ENCODE data around the gene VPS11.
"Not testable (repeated sequence)": the region's sequence is repeated elsewhere in the genome, so short reads cannot be mapped to it uniquely, and the experiment has no call there.

VPS11 gene

DNA sequence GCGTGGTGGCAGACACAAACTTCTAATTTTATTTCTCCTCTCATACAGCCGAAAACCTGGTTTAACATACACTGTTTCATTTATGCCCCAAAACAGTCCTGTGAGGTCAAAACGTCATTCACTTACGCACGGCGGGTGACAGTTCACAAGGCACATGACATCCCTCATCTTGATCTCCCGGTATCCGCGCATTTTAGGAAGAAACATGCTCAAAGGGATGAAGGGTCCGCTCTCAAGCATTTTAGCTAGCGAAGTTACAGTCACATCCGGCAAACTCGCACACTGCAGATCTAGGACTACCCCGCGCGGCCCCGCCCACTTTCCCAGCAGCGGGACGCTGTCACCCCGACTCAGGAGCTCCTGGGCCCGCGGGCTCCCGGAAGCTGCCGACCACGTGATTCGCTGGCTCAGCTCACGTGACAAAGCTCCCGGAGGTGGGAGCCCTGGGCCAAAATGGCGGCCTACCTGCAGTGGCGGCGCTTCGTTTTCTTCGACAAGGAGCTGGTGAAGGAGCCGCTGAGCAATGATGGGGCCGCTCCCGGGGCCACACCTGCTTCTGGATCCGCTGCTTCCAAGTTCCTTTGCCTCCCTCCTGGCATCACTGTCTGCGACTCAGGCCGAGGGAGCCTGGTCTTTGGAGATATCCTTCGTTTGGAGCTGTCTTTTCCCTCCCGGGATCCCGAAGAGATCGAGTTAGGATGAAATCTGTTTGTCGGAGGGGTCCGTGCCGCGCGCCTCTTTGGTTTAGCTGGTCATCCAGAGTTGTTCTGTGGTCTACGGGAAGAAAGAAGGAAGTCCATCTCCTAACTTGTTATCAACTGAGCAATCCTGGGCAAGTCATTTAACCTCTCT is at the start of gene VPS11:
VPS11 (plus strand) TSS at position 448 of the 852 bp plus-strand sequence; CDS start at position 454, 6 bp downstream.
- peak; percentile 95 for DNase-seq

DNA sequence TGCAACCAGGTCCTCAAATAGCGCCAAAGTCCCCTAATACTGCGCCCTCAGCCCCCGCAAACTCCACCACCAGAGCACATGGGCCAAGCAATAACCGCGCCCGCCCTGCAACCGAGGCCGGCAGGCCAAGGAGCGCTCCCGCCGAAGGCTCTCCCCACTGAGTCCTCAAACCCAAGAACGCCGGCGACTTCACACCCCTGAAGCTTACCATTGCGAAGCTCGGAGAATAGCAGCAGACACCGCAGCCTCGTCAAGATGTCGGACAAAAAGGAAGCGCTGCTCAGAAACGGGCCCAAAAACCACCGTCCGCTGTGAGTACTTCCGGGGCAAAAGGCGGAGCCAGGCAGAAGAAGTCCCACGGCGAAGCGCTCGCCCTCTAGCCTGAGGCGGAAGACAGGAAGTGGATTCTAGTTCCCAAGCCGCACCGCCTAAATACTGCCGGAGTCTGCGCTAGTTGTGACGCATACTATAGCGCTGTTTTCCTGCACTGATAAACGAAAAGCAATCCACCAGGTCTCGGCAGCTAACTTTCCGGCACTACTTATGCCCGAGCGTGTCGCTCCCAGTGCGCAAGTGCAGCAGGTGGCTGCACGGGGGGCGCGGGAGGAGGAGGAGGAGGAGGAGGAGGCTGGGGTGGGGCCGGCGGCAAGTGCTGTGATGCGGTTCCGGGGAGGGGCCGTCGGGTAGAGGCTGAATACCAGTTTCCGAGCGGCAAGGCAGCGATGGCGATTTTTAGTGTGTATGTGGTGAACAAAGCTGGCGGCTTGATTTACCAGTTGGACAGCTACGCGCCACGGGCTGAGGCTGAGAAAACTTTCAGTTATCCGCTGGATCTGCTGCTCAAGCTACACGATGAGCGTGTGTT is 49.3 kb upstream of the VPS11 start, which contains the start of the genes RPS25 and TRAPPC4:
RPS25 (minus strand) TSS at position 270 of the 865 bp plus-strand sequence; CDS start at position 211, 59 bp downstream.
TRAPPC4 (plus strand) TSS at position 693 of the 865 bp plus-strand sequence; CDS start at position 723, 30 bp downstream.
- peak; percentile 95 for DNase-seq

DNA sequence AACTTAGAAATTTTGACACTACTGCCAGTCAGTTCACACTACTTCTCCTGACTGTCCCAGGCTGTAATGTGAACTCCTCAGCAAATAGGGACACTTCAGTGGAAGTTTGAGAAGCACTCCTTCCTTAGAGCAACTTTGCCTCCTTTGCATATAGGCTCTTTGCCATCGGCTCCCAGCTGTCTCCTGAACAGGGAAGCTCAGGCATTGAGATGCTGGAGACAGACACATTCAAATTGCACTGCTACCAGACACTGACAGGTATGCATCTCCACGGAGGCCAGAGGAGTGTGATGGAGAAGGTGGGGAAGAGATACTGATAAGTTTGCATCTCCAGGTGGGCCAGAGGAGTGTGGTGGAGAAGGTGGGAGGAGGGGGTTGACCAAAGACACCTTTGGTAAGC is 47.6 kb upstream of the VPS11 start:
- DNase-seq = no peak

DNA sequence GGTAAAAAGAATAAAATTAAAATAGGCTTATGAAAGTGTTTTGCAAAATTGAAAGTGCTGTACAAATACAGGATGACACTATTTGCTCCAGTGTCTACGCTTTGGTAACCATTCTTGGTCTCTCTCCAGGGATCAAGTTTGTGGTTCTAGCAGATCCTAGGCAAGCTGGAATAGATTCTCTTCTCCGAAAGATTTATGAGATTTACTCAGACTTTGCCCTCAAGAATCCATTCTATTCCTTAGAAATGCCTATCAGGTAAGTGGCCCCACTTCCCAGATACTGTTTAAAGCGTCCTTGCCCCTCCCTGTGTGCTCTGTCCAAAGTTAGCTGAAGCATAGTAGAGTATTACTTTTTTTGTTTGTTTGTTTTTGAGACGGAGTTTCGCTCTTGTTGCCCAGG is 46.0 kb upstream of the VPS11 start:
- no peak for DNase-seq

DNA sequence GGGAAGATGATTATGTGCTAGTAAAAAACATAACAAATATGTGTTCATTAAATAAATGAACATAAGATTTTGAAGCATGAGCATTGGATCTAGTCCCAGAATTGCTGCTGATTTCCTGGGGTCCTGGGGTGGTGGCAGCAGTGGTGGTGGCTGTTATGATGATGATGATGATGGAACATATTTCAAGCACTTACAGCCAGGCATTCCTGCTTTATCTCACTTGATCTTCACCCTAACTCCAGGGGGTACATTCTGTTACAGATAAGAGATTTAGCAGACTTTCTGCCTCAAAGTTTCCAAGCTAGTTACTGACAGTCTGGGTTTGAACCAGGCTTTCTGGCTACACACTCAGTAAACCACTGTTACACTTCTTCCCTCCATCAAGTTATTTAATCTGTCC is 43.9 kb upstream of the VPS11 start:
- DNase-seq = no peak

DNA sequence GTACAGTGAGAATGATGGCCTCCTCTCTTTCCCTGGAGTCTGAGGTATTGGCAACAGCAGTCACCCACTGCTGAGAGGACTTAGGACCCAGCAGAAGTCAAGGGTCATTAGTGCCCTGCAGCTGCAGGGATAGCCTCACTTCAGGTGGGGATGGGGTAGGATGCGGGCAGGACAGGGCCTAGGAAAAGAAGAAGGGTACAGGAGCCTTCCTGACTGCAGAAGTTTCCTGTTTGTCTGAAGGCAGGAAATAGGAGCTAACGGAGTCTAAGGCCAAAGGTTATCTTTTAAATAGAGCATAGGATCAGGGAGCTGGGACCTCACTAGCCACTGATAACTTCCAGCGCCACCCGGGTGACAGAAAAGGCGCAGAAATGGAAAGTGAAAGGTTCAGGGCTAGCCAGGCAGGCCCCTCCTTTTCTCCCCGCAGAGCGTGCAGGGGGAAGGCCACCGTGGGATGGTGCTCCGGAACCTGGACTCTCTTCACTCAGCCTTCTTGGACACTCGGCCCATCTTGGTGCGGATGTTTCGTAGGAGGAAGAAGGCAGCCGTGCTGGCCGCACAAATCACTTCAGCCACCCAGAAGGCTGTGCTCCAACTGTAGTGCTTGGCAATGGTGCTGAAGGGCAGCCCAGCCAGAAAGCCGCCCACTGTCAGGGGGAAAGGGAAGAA is 43.1 kb upstream of the VPS11 start:
- no peak for DNase-seq

DNA sequence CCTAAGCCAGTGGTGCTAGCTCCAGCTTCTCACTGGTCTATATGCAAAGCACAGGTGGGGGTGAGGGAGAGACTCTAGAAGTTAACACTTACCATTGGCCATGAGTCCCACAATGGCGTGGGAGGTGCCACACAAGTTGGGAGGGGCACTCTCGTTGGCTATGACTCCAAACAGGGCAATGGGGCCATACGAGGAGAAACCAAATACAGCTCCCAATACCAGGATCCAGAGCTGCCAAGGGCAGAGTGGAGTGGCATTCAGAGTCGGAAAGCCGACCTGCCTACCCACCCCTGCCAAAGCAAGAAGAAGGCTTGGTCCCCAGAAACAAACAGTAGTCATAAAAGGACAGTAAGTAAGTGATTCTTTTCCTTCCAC is 42.5 kb upstream of the VPS11 start:
- DNase-seq = no peak

DNA sequence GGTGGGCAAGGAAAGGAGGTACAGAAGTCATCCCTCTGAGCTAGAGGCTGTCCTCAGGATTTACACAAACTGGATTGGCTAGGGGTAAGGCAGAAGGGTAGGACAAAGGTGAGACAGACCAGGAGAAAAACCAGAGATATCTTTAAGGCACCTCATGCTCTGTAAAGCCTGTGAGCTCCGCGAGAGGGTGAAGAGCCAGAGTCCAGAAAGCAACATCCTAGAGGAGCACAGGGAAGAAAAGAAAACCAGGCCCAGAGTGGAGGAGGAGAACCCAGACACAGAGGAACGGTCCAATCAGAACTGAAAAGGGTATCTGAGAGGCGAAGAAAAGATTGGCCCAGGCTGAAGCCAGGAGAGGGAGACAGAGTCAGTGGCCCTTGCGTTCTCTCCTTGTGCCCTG is 42.1 kb upstream of the VPS11 start:
- no peak for DNase-seq

DNA sequence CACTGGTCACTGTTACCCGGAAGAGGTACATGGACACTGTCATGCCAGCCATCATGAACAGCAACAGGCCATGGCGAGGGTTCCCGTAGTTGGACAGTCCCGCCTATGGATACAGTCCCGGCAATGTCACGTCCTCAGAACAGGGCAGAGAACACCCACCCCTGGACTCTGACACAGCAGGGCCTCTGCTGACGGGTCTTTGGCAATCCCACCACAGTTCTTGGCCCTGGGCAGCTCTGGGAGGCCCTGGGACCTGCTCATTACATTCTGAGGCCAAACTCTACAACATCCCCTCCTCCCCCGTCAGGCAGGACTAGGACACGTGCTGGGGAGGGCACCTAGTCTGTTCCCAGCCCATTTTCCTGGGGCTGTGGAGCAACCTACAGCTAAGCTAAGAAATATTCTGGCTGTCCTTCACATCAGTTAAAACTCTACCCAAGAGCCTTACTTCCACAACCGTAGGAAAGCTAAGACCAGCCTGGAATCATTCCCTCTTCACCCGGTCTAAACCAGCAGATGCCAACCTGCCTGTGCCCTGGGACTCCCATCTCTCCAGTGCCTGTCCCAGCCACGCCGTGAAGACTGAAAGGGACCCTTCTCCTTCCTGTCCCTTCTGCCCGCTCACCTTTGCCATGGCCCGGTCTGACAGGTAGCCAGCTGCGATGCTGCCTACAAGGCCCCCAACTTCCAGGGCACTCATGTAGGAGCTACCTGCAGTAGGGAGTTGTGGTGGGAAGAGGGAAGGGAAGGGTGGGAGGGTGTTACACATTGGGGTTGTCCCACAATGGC is 41.4 kb upstream of the VPS11 start:
- no peak for DNase-seq

DNA sequence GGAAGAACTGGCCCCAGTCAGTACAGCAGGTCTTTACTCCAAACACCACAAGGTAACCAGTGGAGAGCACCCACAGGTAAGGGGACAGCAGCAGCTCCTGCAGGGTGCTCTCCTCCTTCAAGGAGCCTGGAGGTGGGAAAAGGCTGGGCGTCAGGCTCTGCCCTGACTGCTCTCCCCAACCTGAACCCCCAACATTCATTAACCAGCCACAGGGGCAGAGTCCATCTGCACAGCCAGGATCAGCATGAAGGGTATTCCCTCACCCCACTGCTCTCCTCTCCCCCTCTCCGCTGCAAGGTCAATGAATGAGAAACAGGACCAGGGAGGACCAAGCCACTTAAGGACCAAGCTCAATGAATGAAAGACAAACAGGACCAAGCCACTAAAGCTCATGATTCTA is 40.6 kb upstream of the VPS11 start:
- DNase-seq = no peak

DNA sequence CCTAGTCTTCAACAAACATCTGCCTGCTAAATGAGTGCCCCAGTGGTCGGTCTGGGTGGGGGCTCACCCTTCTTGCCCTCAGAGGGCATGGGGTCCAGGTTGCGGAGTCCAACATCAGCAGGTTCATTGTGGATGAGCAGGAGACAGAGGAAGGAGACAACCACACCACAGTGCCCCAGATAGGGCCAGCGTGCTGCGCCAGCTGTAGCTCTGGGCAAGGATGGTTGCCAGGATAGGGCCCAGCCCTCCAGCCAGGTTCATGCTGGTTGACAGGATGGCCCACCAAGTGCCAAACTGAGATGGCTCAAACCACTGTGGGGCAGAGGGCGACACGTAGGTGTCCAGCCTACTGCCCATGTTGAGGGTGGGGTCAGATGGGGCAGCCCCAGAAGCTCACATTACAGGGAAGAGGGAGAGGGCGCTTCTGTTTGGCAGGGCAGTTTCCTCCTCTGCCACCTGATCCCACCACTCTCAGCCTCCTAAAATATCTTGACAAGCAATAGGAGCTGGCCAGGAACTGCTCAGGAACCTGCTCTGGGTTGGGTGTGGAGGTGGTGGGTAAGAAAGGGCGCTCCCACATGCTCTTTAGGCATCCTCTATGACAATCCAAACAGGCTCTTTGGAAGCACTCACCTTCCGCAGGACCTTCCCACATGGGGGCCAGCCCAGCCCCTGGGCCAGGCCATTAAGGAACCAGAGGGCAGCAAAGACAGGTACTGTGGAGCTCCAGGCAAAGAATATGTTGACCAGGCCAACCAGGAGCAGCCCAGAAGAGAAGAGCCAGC is 39.9 kb upstream of the VPS11 start:
- DNase-seq = no peak

DNA sequence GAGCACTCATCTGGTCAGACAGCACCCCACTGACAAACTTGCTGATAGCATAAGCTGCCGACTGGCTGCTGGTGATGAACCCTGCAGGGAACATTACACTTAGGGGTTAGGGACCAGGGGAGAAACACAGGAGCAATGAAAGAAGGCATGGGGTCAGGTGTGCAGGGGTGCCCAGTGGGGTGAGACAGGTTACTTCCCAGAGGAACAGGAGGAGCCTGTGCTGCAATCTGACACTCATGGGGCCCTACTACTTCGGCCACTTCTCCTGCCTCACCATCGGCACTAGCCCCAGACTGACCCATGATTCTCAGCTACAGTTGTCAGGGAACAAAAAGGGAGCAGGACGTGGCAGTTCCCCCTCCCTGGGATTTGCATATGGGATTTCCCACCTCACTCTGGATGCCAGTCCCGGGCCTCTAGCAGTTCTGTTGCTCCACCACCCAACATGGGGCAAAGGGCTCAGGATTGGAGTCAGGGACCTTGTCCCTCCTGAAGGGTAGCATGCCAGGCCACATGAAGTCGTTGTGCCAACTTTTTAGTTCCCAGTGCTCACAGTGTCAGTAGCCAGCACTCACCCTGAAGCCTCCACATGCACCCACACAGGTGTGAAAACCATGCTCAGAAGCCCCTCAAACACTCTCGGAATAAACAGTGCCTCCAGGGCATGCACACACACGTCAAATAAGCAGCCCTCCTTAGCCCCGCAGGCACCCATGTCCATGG is 39.1 kb upstream of the VPS11 start:
- no peak for DNase-seq

DNA sequence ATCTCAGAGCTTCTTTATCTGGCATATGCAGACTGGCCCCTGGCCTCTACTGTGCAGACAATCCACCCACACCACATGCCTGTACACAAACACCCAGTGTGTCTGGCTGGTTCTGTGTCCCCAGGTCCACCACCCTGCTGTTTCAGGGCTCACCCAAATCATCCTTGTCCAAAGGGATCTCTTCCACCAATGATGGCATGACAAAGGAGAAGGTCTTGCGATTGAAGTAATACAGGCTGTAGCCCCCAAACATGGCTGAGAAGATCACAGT is 38.6 kb upstream of the VPS11 start:
- DNase-seq = no peak

DNA sequence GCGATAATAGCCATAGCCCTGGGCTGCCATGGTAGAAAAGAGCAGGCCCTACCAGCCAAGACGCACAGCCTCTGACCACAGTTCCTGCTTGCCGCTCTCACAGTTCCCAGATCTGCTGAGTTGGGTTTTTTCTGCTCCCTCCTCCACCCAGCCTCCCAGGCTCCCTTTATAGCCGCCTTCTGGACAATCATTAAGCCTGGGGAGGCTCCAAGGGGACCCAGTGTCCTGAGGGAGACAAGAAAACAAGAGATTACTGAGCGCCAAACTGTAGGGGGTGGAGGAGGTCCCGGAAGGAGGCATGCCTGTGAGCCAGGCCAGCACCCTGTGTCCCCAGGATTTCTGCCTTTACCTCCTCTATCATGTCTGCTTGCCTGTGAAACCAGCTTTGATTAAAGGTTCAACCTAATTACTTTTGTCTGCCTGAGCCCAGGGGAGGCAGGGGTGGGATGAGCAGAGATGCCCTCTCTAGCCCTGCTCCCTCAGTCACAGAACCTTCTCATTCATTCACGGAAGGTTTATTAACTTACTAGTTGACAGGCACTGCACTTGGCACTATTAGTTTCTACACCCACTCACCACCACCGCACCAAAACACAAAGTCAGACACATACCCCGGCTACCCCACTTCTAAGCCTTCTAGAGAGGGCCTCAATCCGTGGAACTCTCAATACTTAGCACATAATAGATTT is 38.1 kb upstream of the VPS11 start:
- DNase-seq = peak; percentile 6

DNA sequence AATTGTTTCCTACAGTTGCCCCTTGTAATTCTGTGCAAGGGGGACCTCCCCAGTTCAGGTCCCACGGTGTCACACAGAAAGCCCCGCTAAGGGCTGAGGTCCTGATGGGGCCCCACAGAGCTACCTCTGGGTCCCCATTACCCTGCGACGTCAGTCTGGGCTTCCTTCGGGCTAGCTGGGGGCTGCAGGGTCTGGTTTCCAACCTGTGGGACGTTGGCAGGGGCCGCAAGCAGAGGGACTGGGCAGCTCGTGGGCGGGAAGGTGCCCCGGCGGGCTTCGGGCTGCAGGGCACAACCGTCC is 37.6 kb upstream of the VPS11 start:
- peak; percentile 4 for DNase-seq

DNA sequence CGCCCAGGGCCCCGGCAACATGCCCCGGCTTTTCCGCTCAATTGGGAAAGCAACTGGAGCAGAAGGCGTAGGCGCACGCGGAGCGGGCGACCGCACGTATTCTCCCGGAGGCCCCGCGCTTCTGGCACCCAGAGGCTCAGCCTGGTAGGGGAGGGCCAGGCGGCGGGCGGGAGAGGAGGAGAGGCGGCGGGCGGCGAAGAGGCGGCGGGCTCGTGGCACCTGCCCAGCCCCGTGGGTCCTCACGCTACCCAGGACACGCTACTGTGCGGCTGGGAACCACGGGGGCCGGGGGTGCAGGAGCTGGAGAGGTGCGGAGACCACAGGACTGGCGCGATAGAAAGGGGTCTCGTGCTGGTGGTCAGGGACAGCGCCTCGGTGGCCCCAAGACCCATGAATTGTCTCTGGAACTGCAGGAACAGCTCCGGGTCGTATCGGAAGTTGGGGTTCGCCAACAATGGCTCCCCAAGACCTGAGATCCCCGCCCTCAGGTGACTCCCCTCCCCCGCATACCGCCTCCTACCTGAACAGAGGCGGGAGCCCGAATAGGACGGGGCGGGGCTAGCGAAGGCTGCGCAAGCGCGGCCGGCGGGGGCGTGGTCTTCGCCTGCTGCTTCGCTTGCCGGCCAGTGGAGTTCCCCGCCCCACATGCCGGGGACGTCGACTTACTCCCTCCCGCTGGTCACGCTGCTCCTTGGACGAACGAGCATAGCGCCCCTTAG is 37.1 kb upstream of the VPS11 start, which contains the start of gene SLC37A4:
SLC37A4 (minus strand) TSS at position 549 of the 719 bp plus-strand sequence.
- peak; percentile 99 for DNase-seq

DNA sequence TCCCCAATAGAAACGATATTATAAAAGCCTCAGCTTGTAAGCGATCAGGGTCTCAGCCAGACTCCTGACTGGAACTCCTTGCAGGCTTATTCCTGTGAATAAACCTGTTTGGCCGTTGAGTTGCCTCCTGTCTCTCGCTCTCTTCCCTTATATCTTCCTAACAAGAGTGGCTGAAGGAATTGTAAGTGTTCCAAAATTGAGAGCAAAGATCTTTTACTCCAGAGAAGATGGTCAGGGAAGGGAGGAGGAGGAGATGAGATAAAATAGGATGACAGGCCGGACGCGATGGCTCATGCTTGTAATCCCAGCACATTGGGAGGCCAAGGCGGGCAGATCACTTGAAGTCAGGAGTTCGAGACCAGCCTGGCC is 35.7 kb upstream of the VPS11 start:
- DNase-seq = no peak

DNA sequence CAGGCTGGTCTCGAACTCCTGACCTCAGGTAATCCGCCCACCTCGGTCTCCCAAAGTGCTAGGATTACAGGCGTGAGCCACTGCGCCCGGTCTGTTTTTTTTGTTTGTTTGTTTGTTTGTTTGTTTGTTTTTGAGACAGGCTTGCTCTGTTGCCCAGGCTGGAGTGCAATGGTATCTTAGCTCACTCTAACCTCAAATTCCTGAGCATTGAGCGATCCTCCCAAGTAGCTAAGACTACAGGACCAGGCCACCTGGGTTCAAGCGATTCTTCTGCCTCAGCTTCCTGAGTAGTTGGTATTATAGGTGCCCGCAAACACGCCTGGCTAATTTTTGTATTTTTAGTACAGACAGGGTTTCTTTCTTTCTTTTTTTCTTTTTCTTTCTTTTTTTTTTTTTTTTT is 34.2 kb upstream of the VPS11 start:
- DNase-seq = not testable (repeated sequence)

DNA sequence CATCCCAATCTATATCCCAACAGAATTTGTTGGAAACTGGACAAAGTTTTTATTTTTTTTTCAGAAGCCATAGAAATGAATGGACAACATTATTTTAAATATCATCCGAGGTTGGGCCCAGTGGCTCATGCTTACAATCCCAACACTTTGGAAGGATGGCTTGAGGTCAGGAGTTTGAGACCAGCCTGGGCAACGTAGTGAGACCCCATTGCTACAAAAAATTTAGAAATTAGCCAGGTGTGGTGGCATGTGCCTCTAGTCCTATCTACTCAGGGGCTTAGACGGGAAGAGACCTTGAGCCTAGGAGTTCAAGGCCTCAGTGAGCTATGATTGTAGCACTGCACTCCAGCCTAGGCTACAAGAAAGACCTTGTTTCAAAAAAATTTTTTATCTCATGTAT is 32.8 kb upstream of the VPS11 start:
- DNase-seq = no peak

DNA sequence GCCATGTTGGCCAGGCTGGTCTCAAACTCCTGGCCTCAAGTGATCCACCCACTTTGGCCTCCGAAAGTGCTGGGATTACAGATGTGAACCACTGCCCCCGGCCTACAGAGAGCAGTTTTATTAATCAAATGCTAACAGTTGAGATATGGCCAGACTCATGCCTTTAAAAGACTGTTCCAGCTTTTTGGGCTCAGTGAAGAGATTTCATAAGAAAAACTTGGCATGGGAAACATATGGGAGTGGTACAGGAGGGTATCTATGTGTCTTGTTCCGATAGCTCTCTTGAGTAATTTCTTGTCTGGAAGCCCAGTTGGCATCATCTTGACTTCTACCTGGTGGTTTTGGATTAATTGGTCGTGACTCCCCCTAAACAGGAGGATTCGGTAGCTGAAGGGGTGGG is 28.7 kb upstream of the VPS11 start:
- no peak for DNase-seq

Measured in activated effector memory CD4-positive, alpha-beta T cell treated with Interleukin-2 at 50 U/mL for 16 hours (primary cell).